ENCODE data around the gene CAMK1D.

DNA sequence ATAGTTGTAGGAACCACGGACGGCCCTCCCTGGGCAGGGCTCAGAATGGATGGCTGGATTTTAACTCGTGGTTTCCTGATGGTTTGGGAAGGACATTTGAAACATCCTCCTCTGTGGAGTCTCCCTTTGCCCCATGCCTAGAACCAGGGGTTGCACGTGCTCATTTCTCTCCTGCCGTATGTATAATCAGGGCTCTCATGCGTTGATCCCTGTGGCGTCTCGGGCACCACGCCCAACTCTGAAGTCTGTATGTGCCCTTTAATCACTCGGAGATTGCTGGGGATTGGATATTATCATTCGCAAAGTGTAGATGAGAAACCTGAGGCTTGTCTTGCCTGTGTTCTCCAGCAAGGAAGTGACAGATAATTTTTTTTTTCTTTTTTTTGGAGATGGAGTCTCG is 257.1 kb downstream of the CAMK1D start:
- TF ChIP-seq ARNTL (CRISPR knock-in tag; IDR thresholded peaks at IDR 0.05; ENCODE audit: borderline replicate concordance, low read depth): no peak
- TF ChIP-seq ZFP3 (CRISPR knock-in tag; IDR thresholded peaks at IDR 0.05): no peak
- TF ChIP-seq ZNF565 (CRISPR knock-in tag; conservative IDR thresholded peaks at IDR 0.05; ENCODE audit: low read depth): no peak
- TF ChIP-seq BACH2 (CRISPR knock-in tag; IDR thresholded peaks at IDR 0.05; ENCODE audit: borderline replicate concordance): no peak

All from SK-N-SH treated with all-trans-retinoic acid at 6 μM for 48 hours (cell line).